ENCODE measurements around the gene CASZ1.

Gene CASZ1

DNA sequence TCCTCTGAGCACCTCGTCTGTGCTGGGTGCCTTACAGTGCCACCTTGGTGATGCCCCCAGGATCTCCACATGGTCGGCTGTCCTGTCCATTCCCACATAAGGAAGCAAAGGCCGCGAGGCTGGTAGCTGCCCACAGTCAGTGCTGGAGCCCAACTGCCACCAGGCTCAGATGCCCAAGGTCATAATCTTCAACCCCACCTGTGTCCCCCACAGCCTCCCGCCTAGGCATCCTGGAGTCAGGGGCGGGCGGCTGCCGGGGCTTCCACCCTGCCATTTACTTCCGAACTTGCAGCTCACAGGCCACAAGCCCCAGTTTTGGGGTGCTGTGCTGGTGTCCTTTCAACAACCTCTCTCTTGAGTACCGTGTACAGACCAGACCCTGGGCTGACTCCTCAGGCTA is 126.3 kb downstream of the CASZ1 start:
- DNase-seq (ENCODE audit: low spot score) = no peak

DNA sequence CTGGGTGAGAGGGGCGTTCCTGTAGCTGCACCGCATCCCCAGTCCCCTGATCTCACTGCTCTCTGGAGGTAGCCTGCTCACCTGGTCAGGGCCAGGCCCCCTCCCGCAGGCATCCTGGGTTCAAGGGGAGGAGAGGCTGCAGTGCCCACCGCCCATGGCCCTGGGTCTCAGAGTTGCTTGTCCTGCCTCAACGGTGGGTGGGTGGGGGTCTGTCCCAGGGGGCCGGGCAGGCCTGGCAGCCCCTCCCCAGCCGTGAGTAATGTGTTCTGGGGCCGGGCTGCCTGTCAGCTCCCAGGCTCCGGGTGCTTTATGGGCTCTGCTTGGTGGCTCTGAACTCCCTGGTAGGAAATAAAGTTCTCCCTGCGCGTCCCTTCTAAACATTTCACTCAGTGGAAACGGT is 126.9 kb downstream of the CASZ1 start:
- no peak for DNase-seq (ENCODE audit: low spot score)

DNA sequence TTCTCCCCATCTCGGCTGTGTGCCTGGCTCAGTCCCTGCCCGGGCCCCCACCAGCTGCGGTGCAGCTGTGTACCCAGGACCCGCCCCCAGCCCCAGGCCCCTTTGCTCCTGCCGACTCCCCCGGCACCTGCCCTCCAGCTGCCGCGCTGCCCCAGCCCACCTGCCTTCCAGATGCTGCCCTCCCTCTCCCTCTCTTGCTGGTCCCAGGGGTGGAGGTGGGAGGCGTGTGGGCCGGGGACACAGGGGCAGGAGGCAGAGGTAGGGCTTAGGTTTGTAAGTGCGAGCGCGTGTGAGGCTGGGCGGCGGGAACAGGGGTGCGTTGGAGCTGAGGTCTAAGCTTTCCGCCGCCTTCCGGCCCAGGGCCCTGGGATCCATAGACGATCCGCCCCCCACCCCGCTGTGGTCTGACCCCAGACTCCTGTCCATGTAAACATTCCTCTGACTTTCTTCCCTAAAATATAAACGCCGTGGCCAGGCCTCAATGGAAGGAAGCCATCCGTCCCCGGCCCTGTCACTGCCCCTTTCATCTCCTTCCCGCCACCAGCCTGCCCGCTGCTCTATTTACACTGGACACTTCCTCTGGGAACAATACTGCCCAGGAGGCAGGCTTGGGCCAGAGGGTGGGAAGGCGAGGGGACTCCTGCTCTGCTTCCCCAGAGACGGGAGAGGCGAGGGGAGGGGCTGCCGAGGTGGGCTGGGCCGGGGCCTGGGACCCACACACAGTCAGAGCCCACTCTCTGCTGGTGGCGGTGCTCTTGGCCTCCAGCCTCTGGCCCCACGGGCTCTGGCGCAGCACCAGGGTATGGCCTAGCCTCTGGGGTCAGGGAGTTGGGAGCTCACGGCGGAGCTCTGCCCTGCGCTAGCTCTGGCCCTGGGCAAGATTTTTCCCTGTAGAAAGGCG is 128.3 kb downstream of the CASZ1 start:
- DNase-seq (ENCODE audit: low spot score) = no peak

DNA sequence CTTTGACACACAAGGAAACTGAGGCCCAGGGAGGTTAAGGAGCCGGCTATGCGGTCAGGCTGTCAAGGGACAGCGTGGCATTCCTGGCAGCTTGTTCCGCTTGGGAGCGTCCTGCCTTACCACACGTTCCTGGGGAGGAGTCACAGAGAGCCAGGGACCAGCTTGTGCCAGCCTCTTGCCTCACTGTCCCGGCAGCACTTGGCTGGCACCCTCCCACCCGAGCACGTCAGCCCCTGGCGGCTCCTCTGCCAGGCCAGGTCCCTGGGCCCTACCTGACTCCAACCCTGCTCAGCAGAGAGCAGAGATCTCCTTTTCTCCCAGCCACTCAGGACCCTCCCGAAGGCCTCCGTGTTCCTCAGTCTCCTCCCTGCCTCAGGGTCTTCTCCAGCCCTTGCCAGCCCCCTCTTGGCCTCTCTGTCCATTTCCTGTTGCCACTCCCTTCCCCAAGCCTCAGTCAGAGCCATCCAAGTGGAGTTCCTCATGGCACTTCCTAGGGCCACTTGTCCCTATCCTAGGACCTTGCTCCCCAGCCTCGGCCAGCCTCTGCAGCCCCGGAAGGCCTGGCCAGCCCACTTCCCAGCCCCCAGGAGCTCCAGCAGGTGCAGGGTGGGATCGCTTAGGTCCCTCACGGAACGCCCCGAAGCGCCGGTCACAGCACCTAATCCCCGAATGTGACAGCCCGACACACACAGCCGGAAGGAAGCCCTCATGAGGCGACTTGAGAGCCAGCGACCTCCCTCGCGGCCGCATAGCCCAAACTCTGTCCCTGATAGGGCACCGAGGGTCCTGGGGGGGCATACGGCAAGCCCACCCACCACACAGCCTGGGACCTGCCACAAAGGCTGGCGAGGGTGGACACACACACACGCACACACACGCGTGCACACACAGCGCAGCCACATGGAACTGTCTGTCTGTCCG is 130.3 kb downstream of the CASZ1 start:
- DNase-seq (ENCODE audit: low spot score) = no peak

DNA sequence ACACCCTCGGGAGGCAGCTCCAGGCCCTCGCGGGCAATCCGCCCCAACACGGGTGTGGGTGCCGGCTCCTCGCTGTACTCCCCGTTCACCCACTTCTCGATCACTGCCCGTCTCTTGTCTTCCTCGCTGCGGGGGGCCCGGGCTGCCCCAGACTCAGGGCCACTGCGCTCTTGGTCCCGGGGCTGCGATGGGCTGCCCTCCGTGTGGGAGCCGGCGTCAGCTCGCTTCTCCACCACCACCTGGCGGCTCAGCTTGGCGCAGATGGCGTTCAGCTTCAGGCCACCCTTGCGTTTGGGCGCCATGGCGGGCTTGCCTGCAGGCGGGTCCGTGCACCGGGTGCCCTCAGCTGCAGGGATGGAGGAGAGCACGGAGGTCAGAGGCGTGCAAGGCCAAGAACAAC is 131.2 kb downstream of the CASZ1 start:
- DNase-seq (ENCODE audit: low spot score) = no peak

DNA sequence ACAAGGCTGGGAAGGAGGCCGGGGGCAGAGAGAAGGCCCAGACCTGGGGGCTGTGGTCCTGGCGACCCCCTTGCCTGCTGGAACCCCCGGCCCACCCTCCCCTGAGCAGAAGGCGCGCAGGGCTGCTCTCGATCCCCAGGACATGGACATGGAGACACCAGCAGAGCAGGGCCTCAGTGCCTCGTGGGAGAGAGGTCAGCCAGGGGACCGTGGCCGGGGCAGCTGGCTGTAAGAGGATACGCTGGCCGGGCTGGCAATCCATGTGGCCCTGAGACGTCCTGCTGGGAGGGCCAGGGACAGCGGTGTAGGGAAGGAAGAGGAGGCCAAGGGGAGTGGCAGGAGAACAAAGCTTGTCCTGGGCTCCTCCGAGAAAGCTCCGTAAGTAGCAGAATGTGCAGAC is 132.2 kb downstream of the CASZ1 start:
- DNase-seq (ENCODE audit: low spot score) = no peak

DNA sequence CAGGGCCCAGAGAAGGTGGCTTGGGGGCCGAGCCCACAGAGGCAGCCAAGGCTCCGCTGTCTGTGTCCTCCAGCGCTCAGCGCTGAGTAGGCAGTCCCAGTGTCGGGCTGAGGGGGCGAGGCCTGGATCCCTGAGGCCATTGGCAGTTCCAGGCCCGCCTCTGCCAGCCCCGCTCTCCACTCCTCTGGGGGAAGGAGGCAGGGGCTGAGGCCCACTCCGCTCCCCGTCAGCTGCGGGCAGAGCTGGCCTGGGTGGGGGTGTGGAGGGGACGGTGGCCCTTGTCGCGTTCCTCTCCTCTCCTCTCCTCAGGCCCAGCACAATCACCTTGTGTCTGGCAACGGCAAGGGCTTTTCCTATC is 132.8 kb downstream of the CASZ1 start:
- DNase-seq (ENCODE audit: low spot score) = peak; percentile 18

DNA sequence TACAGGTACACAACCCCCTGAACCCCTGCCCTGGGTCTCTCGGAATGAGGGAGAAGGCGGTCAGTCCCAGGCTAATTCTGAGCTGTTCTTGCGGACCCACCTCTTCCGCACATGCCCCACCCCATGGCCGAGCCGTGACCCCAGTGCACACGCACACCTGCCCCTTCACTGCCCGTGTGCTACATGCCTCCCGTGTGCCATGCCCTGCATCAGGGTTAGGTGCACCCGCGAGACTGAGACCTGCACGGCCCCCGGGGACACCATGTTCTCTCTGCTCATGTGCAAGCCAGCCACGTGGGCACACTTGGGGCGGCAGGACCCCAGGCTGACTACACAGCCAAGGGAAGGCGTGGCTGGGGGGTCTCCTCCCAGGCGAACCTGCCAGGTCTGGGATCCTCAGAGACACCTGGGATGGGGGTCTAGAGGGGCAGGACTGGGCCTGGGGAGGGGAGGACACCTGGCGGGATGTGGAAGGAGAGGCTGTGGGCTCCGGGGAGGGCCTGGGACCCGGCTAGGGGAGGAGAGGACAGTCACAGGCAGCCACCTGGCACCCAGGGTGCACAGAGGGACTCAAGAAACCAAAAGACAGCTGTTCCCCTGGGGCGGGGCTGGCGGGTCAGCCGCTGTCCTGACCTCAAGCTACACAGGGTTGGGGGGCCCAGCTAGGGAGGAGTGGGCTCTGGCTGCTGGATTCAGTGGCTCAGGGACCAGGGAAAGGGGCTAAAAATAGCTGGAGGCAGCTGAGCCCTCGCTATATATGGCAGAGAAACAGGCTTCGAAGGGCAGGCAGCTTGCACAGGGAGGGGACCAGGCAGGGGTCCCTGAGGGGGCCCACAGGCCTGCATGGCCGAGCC is 133.4 kb downstream of the CASZ1 start:
- DNase-seq (ENCODE audit: low spot score) = no peak

DNA sequence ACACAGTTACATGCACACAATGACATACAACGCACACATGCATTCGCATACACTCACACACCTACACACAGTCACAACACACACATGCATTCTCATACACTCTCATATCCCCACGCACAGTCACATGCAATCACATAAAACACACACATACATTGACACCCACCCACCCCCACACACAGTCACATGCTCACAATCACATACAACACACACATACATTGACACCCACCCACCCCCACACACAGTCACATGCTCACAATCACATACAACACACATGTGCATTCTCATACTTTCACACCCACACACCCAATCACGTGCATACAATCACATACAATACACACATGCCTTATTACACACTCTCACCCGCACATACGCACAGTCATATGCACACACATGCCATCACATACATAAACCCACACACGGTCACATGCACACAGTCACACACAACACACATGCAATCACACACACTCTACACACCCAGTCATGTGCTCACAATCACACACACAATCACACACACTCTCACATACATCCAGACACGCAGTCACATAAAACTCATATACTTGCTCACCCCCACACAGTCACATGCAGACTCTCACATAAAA is 134.3 kb downstream of the CASZ1 start:
- no peak for DNase-seq (ENCODE audit: low spot score)

DNA sequence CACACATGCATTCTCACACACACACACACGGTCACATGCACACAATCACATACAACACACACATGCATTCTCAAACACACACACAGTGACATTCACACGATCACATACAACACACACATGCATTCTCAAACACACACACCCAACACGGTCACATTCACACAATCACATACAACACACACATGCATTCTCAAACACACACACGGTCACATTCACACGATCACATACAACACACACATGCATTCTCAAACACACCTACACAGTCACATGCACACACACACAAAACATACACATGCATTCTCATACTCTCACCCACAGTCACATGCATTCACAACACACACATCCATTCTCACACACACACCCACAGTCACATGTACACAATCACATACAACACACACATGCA is 135.0 kb downstream of the CASZ1 start:
- DNase-seq (ENCODE audit: low spot score) = no peak

DNA sequence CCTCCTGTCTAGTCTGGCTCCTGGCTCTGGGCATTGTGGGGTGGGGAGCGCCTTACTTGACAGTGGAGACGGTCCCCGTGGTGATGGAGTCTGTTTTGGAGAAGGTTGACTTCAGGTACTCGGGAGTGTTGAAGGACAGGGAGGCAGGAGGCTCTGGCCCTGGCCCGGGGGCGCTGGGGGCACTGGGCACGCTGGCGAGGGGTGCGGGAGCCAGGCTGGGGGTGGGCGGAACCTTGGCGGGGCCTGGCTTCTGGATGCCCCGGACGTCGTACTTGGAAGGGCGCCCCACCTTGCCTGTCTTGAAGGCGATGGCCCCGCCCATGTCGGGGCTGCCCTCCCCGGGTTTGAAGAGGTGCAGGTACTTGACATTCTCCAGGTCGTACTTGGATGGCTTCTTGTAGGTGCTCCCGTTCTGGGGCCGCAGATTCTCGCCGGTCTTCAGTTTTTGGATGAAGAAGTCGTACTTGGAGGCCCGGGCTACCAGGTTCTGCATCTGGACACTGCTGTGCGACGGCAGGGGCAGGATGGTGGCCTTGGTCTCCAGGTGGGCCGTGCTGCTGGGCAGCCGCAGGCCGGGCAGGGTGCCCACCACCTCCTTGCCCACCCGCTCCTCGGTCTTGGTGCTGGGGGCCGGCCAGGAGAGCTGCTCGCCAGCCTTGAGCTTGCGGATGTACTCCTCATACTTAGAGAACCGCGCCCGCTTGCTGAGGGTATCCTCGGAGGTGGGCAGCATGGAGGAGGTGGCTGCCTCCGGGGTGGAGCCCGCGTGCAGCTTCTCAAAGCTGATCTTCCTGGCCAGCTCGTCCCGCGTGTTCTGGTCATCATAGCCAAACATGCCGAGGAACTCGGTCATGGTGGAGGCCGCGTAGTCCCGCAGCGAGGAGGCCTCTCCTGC is 136.6 kb downstream of the CASZ1 start:
- DNase-seq (ENCODE audit: low spot score) = no peak

DNA sequence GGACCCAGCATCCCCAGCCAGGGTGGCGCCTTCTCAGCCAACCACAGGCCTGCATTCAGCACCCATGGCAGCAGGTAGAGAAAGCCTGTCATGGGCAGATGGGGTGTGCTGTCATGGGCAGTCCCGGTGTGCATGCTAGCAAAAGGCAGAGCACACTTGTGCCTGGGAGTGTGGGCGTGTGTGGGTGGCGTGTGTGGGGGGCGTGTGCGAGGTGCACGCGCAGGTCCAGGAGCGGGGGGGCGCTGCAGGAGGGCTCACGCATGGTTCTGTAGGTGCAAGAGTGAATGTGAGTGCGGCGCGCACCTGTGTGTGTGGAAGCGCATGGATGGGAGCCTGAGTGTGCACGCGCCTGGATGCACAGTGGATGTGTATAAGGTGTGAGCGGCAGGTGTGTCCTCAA is 137.2 kb downstream of the CASZ1 start:
- DNase-seq (ENCODE audit: low spot score) = no peak

DNA sequence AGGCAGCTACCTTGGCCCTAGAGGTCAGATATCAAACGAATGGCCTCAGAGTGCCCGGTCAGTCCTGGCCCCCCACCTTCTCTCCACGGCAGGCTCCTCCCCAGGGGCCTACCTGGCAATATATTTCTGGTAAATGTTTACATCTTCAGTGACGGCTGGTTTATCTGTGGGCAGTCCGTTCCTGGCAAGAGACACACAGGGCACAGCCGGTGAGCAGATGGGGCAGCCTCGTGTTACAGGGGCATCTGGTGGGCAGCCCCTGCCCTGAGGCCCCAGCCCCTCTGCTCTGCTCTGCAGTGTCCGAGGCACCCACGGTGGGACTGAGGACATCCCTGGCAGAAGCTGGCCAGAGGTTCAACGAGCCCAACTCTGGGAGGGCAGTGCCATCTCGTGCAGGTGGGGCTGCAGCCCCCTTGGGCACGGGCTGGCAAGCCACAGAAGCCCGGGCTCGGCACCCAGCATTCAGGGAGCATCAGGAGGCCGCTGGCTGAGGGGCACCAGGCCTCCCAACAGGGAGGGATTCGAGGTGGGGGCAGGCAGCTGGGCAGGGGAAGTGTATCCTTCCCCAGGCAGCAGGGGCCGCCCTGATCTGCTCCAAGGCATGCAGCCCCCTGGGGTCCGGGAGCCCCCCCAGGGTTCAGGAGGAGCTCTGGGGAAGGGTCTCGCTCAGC is 137.9 kb downstream of the CASZ1 start:
- no peak for DNase-seq (ENCODE audit: low spot score)

DNA sequence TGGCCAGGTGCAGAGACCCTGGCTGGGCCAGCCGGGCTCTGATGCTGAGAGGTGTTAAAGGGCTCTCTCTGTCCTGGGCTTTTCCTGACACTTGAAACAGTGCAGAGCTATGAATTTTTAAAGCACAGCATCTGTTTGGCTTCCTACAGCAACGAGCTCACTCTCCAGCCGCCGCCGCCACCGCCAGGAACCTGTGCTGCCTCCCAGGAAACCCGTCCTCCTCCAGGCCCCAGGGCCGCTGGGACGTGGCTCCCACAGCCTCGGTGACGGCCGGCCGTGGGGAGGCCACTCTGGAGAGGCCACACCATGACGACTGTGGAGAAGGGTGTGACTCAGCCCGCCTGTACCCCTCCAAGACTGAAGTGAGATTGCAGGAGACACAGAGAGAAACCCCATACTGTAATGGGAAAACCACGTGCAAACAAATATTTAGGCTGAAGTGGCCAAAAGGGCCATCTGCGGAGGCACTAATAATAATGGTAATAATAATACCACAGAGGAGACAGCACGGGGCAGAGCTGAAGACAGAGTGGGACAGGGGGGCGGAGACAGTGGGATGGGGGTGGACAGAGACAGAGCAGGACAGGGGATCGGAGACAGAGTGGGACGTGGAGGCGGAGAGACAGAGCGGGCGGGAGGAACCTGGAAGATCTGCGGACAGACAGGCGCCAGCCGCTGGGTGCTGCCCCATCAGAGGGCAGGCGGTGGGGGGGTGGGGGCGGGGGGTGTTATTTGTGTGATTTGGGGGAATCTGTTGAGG is 139.2 kb downstream of the CASZ1 start:
- no peak for DNase-seq (ENCODE audit: low spot score)

DNA sequence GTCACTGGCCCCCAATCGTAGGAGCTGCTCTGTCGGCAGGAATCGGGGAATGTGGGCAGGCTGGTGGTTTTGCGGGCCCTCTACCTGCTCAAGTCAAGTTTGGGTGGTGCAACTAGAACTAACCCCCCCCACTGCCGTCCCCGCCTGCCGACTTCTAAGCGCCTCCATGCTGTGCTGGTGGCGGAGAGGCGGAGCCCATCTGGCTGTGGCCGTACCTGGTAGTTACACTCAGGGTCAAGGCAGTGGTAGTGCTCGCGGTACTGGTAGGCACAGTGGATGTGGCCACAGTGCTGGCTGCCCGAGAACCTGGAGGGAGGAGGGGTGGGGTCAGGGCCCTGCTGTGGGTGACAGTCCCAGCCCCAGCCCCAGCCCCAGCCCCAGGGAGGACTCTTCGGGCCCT is 140.0 kb downstream of the CASZ1 start:
- no peak for DNase-seq (ENCODE audit: low spot score)

DNA sequence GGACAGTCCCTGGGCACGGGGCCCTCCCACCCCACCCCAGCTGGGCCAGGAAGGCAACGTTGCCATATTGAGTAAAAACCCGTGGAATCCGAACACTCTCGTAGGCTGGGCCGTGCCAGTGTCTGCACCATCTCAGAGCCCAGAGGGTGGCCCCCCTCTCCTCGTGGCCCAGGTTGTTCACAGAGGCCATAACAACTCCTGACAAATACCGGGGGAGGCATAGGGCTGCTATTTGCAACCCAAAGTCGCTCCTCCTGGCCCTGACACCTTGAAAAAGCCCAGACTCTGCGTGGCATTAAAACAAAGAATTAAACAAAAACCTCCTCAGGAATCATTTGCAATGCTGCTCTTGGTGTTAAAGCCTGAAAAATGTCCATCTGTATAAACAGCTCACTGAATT is 141.4 kb downstream of the CASZ1 start:
- no peak for DNase-seq (ENCODE audit: low spot score)

DNA sequence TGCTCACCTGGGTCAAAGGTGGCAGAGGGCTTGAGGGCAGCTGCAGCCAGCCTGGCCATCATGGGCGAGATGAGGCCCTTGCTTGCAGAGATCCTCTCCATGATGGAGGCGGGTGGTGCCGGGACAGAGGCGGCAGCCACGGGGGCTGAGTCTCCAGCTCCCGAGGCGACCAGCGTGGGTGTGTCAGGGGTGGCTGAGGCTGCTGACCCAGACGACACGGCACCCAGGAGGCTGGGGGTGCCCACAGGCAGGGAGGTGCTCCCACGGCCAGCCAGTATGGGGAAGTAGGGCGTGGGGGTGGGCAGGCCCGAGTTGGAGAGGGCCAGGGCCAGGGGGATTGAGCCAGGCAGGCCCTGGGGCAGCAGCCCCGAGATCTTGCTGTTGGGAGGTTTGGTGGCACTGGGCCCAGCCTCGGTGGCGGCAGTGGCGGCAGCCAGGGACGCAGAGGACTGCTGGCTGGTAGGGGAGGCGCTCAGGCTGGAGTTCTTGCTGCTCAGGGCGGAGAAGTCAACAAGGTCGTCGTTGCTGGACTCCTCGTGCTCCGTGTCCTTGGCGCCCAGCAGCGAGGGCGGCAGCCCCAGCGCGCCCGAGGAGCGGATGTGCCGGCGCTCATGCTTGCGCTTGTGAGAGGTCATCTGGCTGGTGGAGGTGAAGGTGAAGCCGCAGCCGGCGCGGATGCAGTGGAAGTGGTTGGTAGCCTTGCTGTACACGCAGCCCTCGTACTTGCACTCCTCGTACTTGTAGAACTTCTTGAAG is 142.9 kb downstream of the CASZ1 start:
- DNase-seq (ENCODE audit: low spot score) = no peak

DNA sequence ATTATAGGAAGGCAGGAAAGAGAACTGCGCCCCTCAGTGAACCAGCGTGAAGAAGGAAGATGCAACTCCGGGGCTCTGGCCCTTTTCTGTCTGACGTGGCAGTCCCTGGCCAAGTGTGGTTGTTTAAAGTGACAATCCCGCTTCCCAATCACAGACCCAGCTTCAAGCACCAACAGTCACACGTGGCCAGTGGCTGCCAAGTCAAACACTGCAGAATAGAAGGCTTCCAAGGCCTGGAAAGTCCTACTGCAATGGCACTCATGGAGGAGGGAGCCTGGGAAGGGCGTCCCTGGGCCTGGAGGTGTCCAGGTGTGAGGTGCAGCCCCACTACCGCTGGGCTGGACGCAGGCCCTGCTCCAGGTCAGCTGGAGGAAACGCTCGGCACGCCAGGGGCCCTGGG is 143.8 kb downstream of the CASZ1 start:
- DNase-seq (ENCODE audit: low spot score) = no peak

DNA sequence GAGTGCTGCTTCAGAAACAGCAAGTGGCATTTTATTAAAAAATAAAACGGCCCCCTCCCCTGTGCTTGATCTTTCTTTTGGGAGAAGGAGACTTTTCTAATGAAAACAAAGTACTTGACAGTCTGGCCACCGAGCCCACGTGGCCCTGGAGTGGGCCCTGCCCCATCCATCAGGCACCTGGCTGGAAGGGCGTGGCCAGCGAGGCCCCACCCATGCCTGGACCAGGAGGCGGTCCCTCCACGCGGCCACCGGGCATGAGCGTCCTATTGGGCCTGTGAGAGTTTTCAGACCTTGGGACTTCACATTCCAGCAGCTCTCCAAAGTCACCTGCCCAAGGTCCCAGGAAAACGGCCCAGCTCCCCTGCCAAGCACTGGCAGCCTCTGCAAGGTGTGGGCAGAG is 144.7 kb downstream of the CASZ1 start:
- no peak for DNase-seq (ENCODE audit: low spot score)

All from putamen (tissue), 1 donor.